HepG2 (cell line): Measurements from ENCODE around the gene TCF3. TPM values are rescaled to one million over a fixed set of nuclear protein-coding genes. Genes with fewer than 3 reads are reported as not detected.

ENCODE experiments used
- ATAC-seq: fragments of 200-7000 bp; cut with Tn5 transposase; 3 replicates; pipeline ENCODE4 v1.9.1; 2020; ENCODE audit warnings: mild to moderate bottlenecking, moderate library complexity
- BruUV-seq: library from RNA; stranded (reverse); fragments of 400-500 nt; replicated peaks from 2 replicates; lab custom pipeline; 2021; lab: Mats Ljungman, UMichigan
- CTCF ChIA-PET: fragments of 300-600 bp; formaldehyde crosslinking; extraction: SDS; loops from one replicate; lab custom pipeline; 2021; ENCODE audit warnings: low total read pairs, inconsistent platforms, low intra/inter-chr PET ratio; lab: Yijun Ruan, JAX
- POLR2A ChIA-PET: fragments of 350-600 bp; sonication (Branson Sonifier 250); formaldehyde crosslinking; loops from one replicate; lab custom pipeline; 2020; ENCODE audit warnings: antibody characterized with exemption, inconsistent platforms; lab: Yijun Ruan, JAX
- DNase-seq: peaks from one replicate; pipeline ENCODE4 v3.0.0-alpha.2; 2015; ENCODE audit warnings: low spot score
- FAIRE-seq: peaks from 3 replicates; lab custom pipeline; 2011; peaks lifted over from hg19 to GRCh38; lab: Jason Lieb, UNC
- H2AFZ ChIP-seq: one replicate; pipeline ENCODE4 v1.6.1; 2011; ENCODE audit warnings: low read length, inconsistent platforms
- H3K27ac ChIP-seq: fragments of 300-600 bp; 3 replicates; pipeline ENCODE4 v1.8.0; 2011; ENCODE audit warnings: mixed run types, mild to moderate bottlenecking, mixed read lengths, low read length, inconsistent platforms; ENCODE audit not compliant: insufficient read depth; ENCODE audit errors: extremely low read length
- H3K27me3 ChIP-seq, 2 experiments: fragments of 200-600 bp in 1 of 2; 2 replicates in 1 of 2; 3 replicates in 1 of 2; pipeline versions ENCODE4 v1.6.0 to v1.8.0; 2011; ENCODE audit warnings: low read length in 2 of 2, mild to moderate bottlenecking in 2 of 2, moderate library complexity in 2 of 2, inconsistent platforms in 1 of 2; ENCODE audit not compliant: insufficient read depth in 2 of 2, control insufficient read depth in 1 of 2
- H3K36me3 ChIP-seq, 2 experiments: fragments of 200-600 bp in 1 of 2; replicated peaks in 1 of 2; 2 replicates in 1 of 2; 3 replicates in 1 of 2; pipeline versions ENCODE4 v1.5.1 to v1.8.0; 2011; ENCODE audit warnings: low read length in 2 of 2, inconsistent platforms in 1 of 2; ENCODE audit not compliant: insufficient read depth in 2 of 2, control insufficient read depth in 1 of 2
- H3K4me1 ChIP-seq: 2 replicates; pipeline ENCODE4 v1.5.1; 2012; ENCODE audit warnings: low read length, inconsistent platforms; ENCODE audit not compliant: insufficient read depth
- H3K4me2 ChIP-seq: 2 replicates; pipeline ENCODE4 v1.6.0; 2011; ENCODE audit warnings: low read depth, low read length, inconsistent platforms
- H3K4me3 ChIP-seq, 3 experiments: fragments of 200-600 bp in 1 of 3; sonication (generic), shearing (Covaris generic) in 1 of 3; replicated peaks in 1 of 3; 2 replicates each; pipeline ENCODE4 v1.5.1; 2011 to 2016; ENCODE audit warnings: low read length in 3 of 3, inconsistent platforms in 2 of 3, low read depth in 2 of 3, mild to moderate bottlenecking in 2 of 3, control low read depth in 1 of 3, mixed read lengths in 1 of 3; ENCODE audit not compliant: insufficient read depth in 1 of 3
- H3K79me2 ChIP-seq: one replicate; pipeline ENCODE4 v1.6.1; 2011; ENCODE audit warnings: low read length, inconsistent platforms; ENCODE audit not compliant: insufficient read depth
- H3K9ac ChIP-seq: 2 replicates; pipeline ENCODE4 v1.6.0; 2011; ENCODE audit warnings: mild to moderate bottlenecking, low read depth, low read length, inconsistent platforms; ENCODE audit not compliant: insufficient read depth
- H3K9me3 ChIP-seq: 2 replicates; pipeline ENCODE4 v1.5.1; 2012; ENCODE audit warnings: mild to moderate bottlenecking, low read length
- H4K20me1 ChIP-seq: 2 replicates; pipeline ENCODE4 v1.6.0; 2011; ENCODE audit warnings: inconsistent platforms, mild to moderate bottlenecking, low read length, moderate library complexity; ENCODE audit not compliant: insufficient read depth
- ATAD3A ChIP-seq: sonication (generic); formaldehyde crosslinking; IDR thresholded peaks from 2 replicates; pipeline ENCODE4 v1.4.0; 2020; ENCODE audit warnings: missing genetic modification reagents
- ATF2 ChIP-seq: sonication (generic); formaldehyde crosslinking; IDR thresholded peaks from 2 replicates; pipeline ENCODE4 v1.4.0; 2020; ENCODE audit warnings: missing genetic modification reagents
- E2F2 ChIP-seq: sonication (generic); formaldehyde crosslinking; IDR thresholded peaks from 2 replicates; pipeline ENCODE4 v1.4.0; 2020; ENCODE audit warnings: missing genetic modification reagents, borderline replicate concordance
- HDAC6 ChIP-seq: fragments of 200-600 bp; sonication (generic); IDR thresholded peaks from 2 replicates; pipeline ENCODE4 v1.7.0; 2017; ENCODE audit warnings: mild to moderate bottlenecking, antibody characterized with exemption, low read length, low read depth
- HMG20A ChIP-seq: IDR thresholded peaks from 2 replicates; pipeline ENCODE4 v1.6.1; 2016; ENCODE audit warnings: borderline replicate concordance
- MAX ChIP-seq: IDR thresholded peaks from 2 replicates; pipeline ENCODE4 v1.6.1; 2012; ENCODE audit warnings: inconsistent platforms
- PHF21A ChIP-seq: sonication (generic); formaldehyde crosslinking; IDR thresholded peaks from 2 replicates; pipeline ENCODE4 v1.5.0; 2020; ENCODE audit warnings: mild to moderate bottlenecking, missing genetic modification reagents
- RCOR2 ChIP-seq: IDR thresholded peaks from 2 replicates; pipeline ENCODE4 v1.6.1; 2016; ENCODE audit warnings: missing biosample characterization, missing genetic modification reagents
- ZC3H4 ChIP-seq: sonication (generic); formaldehyde crosslinking; IDR thresholded peaks from 2 replicates; pipeline ENCODE4 v1.4.0; 2020; ENCODE audit warnings: missing genetic modification reagents, borderline replicate concordance
- ZNF274 ChIP-seq: sonication (generic); formaldehyde crosslinking; IDR thresholded peaks from 2 replicates; pipeline ENCODE4 v1.5.1; 2020; ENCODE audit warnings: mild to moderate bottlenecking, missing genetic modification reagents
- ZNF530 ChIP-seq: sonication (generic); formaldehyde crosslinking; IDR thresholded peaks from 2 replicates; pipeline ENCODE4 v1.5.0; 2020; ENCODE audit warnings: low read depth, mild to moderate bottlenecking, missing genetic modification reagents
- ZNF577 ChIP-seq: sonication (generic); formaldehyde crosslinking; IDR thresholded peaks from 2 replicates; pipeline ENCODE4 v1.4.0; 2020; ENCODE audit warnings: mild to moderate bottlenecking, low read depth, missing genetic modification reagents, borderline replicate concordance
- ZNF615 ChIP-seq: sonication (generic); formaldehyde crosslinking; IDR thresholded peaks from 2 replicates; pipeline ENCODE4 v1.5.0; 2020; ENCODE audit warnings: mild to moderate bottlenecking, missing genetic modification reagents, borderline replicate concordance
- ZNF878 ChIP-seq: sonication (generic); formaldehyde crosslinking; IDR thresholded peaks from 2 replicates; pipeline ENCODE4 v1.8.1; 2023; ENCODE audit warnings: mild to moderate bottlenecking, missing genetic modification reagents, moderate library complexity
- WGBS: methylation state at CpG from one replicate; pipeline ENCODE4 v1.1.6; 2017; ENCODE audit warnings: low lambda C conversion rate; 5-methylcytosine and 5-hydroxymethylcytosine counted together
- in situ Hi-C: cut with HindIII; loops from 2 replicates; pipeline ENCODE4 v1.10.0; 2017; ENCODE audit warnings: low pct_unique_long_range_greater_than_20kb; ENCODE audit not compliant: extremely low pct_ligation_motif_present
- intact Hi-C: fragments of 100-400 bp; cut with micrococcal nuclease; formaldehyde crosslinking; loops from one replicate; pipeline ENCODE4 v1.10.0; 2022; ENCODE audit not compliant: unreplicated experiment
- polyA plus RNA-seq, 8 experiments: library from polyadenylated mRNA; depleted of rRNA in 3 of 8; stranded (reverse) in 7 of 8; unstranded in 1 of 8; fragments of >200 nt; fragmentation: Illumina TruSeq in 4 of 8; extraction: Trizol in 4 of 8; gene quantifications; 2 replicates each; pipeline versions ENCODE4 v1.2.1 to v1.2.3, GENCODE V29; 2011 to 2016; ENCODE audit warnings: low read depth in 4 of 8, missing spikeins in 1 of 8, mixed read lengths in 1 of 8; ENCODE audit not compliant: insufficient read depth in 1 of 8
- total RNA-seq, 5 experiments: library from RNA; depleted of rRNA; stranded (reverse); fragments of >200 nt; fragmentation: Illumina TruSeq; extraction: Trizol; gene quantifications; 2 replicates each; pipeline ENCODE4 v1.2.3, GENCODE V29; 2016; ENCODE audit warnings: low read depth in 1 of 5
- TF ChIP-seq, protein P1 (sequence below): sonication (generic); formaldehyde crosslinking; IDR thresholded peaks from 2 replicates; pipeline ENCODE4 v1.4.0; 2020; ENCODE audit warnings: missing genetic modification reagents, borderline replicate concordance

Gene TCF3
- total and polyA plus RNA-seq, 2 of the 13 experiments (the other 11 are each of a cell fraction or from before 2014, with no cell fraction given), result 51.4 to 53.2 TPM

DNA sequence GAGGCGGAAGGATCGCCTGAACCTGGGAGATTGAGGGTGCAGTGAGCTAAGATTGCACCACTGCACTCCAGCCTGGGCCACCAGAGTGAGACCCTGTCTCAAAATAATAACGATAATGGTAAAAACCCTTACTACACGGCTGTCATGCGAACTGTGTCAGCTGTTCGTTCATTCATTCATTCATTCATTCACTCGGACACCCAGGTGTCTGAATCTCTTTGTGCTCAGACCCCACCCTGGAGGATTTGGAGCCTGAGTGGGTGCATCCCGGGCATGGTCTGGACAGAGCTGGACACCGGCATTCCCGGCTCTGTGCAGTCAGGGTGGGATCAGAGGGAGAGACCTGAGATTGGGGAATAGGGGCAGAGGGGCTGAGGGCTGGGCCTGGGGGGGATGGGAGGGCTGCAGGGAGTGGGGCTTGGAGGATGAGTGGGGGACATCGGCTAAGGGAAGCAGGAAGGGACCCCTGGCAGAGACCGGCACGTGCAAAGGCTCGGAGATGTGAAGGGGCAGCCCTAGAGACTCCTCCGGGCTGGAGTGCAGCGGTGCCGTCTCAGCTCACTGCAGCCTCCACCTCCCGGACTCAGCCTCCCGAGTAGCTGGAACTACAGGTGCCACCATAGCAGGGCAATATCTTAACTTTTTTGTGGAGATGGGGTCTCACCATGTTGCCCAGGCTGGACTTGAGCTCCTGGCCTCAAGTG, 31.6 kb upstream of the TCF3 start:
- no peak; the same call in 2 of the 3 replicates for ATAC-seq
- ChIA-PET POLR2A (no interaction called here), CTCF (no interaction called here)
- no peak for DNase-seq
- intact Hi-C loops (no loop called here), in situ Hi-C loops (no loop called here)
- H3K9me3 ChIP-seq, result no peaks in the 10 kb centered on the region
- no TSS peak for BruUV-seq
- peaks cover 16 to 55% of the 10 kb centered on the region in 2 experiments for H3K27me3 ChIP-seq
- H3K36me3 ChIP-seq, result no peaks in the 10 kb centered on the region
- FAIRE-seq, result no peak
- no peaks in the 10 kb centered on the region for H3K79me2 ChIP-seq
- no peak overlapping the region for H3K9ac ChIP-seq
- peaks cover 5% of the 10 kb centered on the region; the same call in 1 of the 2 replicates for H3K4me1 ChIP-seq
- no peak overlapping the region for H3K27ac ChIP-seq
- no peak overlapping the region for H3K4me3 ChIP-seq
- H3K4me2 ChIP-seq, result no peak overlapping the region
- H2AFZ ChIP-seq, result no peak overlapping the region
- no peaks in the 10 kb centered on the region for H4K20me1 ChIP-seq
- 20% methylated on average over 19 of the region's 19 CpGs for WGBS
- TF ChIP-seq ATAD3A (CRISPR knock-in tag) (no peak), PHF21A (CRISPR knock-in tag) (no peak), ATF2 (CRISPR knock-in tag) (no peak), ZNF530 (CRISPR knock-in tag) (no peak), ZNF274 (no peak), RCOR2 (CRISPR knock-in tag) (no peak), MAX (no peak), HDAC6 (no peak), HMG20A (CRISPR knock-in tag) (no peak), E2F2 (CRISPR knock-in tag) (no peak), ZC3H4 (CRISPR knock-in tag) (no peak), ZNF577 (no peak), ZNF878 (CRISPR knock-in tag) (no peak), ZNF615 (CRISPR knock-in tag) (no peak)
- TF ChIP-seq, protein P1, sequence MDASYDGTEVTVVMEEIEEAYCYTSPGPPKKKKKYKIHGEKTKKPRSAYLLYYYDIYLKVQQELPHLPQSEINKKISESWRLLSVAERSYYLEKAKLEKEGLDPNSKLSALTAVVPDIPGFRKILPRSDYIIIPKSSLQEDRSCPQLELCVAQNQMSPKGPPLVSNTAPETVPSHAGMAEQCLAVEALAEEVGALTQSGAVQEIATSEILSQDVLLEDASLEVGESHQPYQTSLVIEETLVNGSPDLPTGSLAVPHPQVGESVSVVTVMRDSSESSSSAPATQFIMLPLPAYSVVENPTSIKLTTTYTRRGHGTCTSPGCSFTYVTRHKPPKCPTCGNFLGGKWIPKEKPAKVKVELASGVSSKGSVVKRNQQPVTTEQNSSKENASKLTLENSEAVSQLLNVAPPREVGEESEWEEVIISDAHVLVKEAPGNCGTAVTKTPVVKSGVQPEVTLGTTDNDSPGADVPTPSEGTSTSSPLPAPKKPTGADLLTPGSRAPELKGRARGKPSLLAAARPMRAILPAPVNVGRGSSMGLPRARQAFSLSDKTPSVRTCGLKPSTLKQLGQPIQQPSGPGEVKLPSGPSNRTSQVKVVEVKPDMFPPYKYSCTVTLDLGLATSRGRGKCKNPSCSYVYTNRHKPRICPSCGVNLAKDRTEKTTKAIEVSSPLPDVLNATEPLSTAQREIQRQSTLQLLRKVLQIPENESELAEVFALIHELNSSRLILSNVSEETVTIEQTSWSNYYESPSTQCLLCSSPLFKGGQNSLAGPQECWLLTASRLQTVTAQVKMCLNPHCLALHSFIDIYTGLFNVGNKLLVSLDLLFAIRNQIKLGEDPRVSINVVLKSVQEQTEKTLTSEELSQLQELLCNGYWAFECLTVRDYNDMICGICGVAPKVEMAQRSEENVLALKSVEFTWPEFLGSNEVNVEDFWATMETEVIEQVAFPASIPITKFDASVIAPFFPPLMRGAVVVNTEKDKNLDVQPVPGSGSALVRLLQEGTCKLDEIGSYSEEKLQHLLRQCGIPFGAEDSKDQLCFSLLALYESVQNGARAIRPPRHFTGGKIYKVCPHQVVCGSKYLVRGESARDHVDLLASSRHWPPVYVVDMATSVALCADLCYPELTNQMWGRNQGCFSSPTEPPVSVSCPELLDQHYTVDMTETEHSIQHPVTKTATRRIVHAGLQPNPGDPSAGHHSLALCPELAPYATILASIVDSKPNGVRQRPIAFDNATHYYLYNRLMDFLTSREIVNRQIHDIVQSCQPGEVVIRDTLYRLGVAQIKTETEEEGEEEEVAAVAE (CRISPR knock-in tag), result no peak
